HG03159 (cell line): ENCODE data around the gene ZDHHC18.

Experiments
- ATAC-seq: cut with Tn5 transposase; IDR thresholded peaks from one replicate; pipeline ENCODE4 v1.9.1; 2021; ENCODE audit warnings: mild to moderate bottlenecking, moderate library complexity; ENCODE audit not compliant: unreplicated experiment

ZDHHC18 gene

GRCh38 chr1:26890467-26890796 lies 63.9 kb downstream of the ZDHHC18 start:
- ATAC-seq = peak; percentile 28

DNA sequence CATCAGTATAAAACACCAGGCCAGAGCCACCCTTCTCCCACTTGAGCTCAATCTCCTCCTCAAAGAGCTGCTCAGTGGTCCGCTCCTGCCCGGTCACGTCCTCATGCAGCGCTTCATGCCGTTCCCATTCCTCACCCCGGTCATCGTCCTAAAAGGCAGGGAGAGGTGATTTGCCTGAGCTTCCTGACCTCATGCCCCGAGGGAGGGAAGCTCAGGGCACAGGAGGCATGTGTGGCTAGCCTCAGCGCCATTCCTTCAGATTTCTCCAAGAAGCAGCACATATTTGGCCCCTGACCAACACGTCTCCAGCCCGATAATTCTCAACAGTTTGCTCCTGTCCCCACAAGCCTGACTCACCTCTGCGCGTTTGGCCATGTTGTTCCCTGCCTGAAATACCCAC lies 67.8 kb downstream of the ZDHHC18 start:
- no peak for ATAC-seq

DNA sequence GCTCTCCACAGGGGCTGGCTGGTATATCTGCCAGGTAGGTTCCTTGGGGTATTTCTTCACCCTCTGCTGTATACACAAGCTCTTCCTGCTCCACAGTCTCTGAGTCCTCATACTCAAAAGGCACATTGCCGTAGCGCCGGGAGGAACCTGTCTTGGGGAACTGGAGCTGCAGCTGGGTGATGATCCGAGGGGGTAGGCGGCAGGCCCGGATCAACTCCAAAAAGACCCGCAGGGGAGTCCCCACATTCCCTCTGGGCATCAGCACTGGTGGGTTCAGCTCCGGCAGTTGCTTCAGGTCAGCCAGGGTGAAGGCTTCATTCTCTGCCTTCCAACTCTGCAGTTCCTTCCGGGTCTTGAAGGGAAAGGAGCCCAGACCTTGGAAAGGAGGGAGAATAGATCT lies 70.9 kb downstream of the ZDHHC18 start:
- ATAC-seq = no peak

- ATAC-seq = peak; percentile 78
Measured at GRCh38 chr1:26900001-26900814, 73.7 kb downstream of the ZDHHC18 start, which contains the start of gene GPATCH3. TSS of gene GPATCH3 (minus strand) at chr1:26900467. CDS start at chr1:26900442, 25 bp downstream.

GRCh38 chr1:26900815-26901511 lies 74.5 kb downstream of the ZDHHC18 start:
- ATAC-seq = no peak
